Mesothelial cell of epicardium (in vitro differentiated cells): ENCODE results near the gene RIN1. TPM values are rescaled to one million over a fixed set of nuclear protein-coding genes. Genes with fewer than 3 reads are reported as not detected.

Source experiments
- DNase-seq, 2 experiments: peaks; one replicate each; pipeline ENCODE4 v3.0.0; 2021; ENCODE audit warnings: low spot score in 2 of 2; ENCODE audit not compliant: unreplicated experiment in 2 of 2
- H3K27ac Mint-ChIP-seq: 2 replicates; pipeline ENCODE4 v1.8.0; 2021; ENCODE audit warnings: mixed read lengths
- H3K27me3 Mint-ChIP-seq: 2 replicates; pipeline ENCODE4 v1.8.0; 2021; ENCODE audit warnings: low read depth, mixed read lengths
- H3K36me3 Mint-ChIP-seq: 2 replicates; pipeline ENCODE4 v1.8.0; 2021; ENCODE audit warnings: mixed read lengths
- H3K4me1 Mint-ChIP-seq: 2 replicates; pipeline ENCODE4 v1.8.0; 2021; ENCODE audit warnings: mixed read lengths
- H3K4me3 Mint-ChIP-seq: 2 replicates; pipeline ENCODE4 v1.8.0; 2021; ENCODE audit warnings: mild to moderate bottlenecking, moderate library complexity, mixed read lengths
- H3K9me3 Mint-ChIP-seq: 2 replicates; pipeline ENCODE4 v1.8.0; 2021; ENCODE audit warnings: mixed read lengths
- total RNA-seq: library from RNA; stranded (reverse); gene quantifications from 3 replicates; pipeline ENCODE4 v1.2.1, GENCODE V29; 2021
- TF ChIP-seq, protein P1 (sequence below): fragments of 200-600 bp; sonication (generic); IDR thresholded peaks from one replicate; pipeline ENCODE4 v1.5.0; 2021; ENCODE audit warnings: antibody characterized with exemption; ENCODE audit not compliant: unreplicated experiment

Gene RIN1
- total RNA-seq, 1 donor from 2014 or later = 7.1 TPM

DNA sequence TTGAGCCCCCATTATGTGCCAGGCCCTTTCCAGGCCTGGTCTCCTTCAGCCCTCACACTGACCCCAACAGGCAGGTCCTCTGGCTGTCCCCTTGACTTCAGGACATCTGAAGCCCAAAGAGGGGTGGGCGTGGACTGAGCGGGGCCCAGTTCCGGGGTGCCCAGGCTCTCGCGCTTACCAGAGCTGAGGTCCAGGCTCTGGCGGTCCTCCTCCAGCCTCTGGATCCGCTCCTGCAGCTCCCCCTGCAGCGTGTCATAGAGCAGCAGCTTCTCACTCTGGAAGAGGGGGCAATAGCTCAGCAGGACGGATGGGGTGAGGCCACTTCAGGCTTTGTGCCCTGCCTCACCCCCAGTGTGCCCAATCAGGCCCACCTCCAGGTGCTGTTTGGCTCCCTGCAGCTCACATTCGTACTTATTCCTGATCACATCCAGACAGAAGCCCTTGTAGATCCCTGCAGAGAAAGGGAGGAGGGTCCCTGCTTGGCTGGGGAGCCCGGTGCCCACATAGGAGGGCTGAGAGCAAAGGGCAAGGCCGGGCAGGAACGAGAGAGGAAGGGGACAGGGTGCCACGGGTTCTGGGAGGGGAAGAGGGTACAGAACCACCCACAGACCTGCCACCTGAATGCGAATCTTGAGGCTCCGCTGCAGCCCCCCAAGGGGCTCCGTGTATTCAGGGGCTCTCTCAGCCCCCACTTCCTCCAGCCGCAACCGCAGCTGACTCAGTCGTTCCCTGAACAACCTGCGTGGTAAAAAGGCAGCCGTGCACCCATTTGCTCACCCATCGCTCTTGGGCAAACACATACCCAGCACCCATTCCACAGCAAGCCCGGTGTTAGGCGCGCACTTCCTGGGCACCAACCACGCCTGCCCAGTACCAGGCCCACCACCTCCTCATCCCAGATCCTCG lies 4.6 kb upstream of the RIN1 start:
- Mint-ChIP-seq H3K27me3 (peaks cover 4% of the 10 kb centered on the region), H3K36me3 (peaks cover 2% of the 10 kb centered on the region), H3K4me1 (peaks cover 34% of the 10 kb centered on the region), H3K27ac (no peak overlapping the region), H3K9me3 (no peaks in the 10 kb centered on the region), H3K4me3 (no peak overlapping the region)
- DNase-seq = no peak
- TF ChIP-seq, protein P1, sequence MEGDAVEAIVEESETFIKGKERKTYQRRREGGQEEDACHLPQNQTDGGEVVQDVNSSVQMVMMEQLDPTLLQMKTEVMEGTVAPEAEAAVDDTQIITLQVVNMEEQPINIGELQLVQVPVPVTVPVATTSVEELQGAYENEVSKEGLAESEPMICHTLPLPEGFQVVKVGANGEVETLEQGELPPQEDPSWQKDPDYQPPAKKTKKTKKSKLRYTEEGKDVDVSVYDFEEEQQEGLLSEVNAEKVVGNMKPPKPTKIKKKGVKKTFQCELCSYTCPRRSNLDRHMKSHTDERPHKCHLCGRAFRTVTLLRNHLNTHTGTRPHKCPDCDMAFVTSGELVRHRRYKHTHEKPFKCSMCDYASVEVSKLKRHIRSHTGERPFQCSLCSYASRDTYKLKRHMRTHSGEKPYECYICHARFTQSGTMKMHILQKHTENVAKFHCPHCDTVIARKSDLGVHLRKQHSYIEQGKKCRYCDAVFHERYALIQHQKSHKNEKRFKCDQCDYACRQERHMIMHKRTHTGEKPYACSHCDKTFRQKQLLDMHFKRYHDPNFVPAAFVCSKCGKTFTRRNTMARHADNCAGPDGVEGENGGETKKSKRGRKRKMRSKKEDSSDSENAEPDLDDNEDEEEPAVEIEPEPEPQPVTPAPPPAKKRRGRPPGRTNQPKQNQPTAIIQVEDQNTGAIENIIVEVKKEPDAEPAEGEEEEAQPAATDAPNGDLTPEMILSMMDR = no peak

DNA sequence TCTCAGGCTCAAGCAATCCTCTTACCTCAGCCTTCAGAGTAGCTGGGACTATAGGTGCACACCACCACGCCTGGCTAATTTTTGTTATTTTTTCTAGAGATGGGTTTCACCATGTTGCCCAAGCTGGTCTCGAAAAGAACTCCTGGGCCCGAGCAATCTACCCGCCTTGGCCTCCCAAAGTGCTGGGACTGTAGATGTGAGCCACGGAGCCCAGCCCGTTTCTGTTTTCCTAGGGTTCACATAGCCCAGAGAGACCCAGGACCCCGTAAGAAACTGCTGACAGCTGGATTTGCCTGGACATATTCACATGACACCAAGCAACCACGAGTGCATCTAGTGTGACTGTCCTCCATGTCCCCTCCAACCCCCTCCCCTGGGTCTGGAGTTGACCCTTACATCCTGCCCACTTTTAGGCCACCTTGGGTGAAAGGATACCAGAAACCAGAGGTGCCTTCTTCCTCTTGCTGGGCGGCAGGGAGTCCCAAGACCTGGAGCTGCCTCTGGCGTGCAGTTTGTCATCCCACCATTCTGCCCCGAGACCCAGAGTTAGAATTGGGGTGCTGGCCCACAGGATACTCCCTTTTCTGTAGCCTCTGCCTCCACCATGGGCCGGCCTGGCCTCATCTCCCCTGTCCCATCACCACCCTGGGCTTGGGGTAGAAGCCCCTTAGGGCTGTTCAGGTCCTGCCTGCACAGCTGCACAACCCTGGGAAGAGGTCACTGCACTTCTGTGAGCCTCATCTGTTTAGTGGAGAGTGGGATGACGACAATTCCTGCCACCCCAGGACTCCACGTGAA lies 3.7 kb upstream of the RIN1 start:
- Mint-ChIP-seq H3K27me3 (peaks cover 7% of the 10 kb centered on the region), H3K9me3 (no peaks in the 10 kb centered on the region), H3K4me1 (peaks cover 29% of the 10 kb centered on the region), H3K27ac (no peak overlapping the region), H3K4me3 (no peak overlapping the region), H3K36me3 (peaks cover 2% of the 10 kb centered on the region)
- TF ChIP-seq, protein P1 = no peak
- no peak for DNase-seq

GRCh38 chr11:66339162-66339675 lies 3.0 kb upstream of the RIN1 start:
- TF ChIP-seq, protein P1 = no peak
- Mint-ChIP-seq H3K36me3 (peaks cover 2% of the 10 kb centered on the region), H3K27me3 (peaks cover 7% of the 10 kb centered on the region), H3K4me3 (no peak overlapping the region), H3K27ac (no peak overlapping the region), H3K4me1 (peaks cover 24% of the 10 kb centered on the region), H3K9me3 (no peaks in the 10 kb centered on the region)
- no peak for DNase-seq

DNA sequence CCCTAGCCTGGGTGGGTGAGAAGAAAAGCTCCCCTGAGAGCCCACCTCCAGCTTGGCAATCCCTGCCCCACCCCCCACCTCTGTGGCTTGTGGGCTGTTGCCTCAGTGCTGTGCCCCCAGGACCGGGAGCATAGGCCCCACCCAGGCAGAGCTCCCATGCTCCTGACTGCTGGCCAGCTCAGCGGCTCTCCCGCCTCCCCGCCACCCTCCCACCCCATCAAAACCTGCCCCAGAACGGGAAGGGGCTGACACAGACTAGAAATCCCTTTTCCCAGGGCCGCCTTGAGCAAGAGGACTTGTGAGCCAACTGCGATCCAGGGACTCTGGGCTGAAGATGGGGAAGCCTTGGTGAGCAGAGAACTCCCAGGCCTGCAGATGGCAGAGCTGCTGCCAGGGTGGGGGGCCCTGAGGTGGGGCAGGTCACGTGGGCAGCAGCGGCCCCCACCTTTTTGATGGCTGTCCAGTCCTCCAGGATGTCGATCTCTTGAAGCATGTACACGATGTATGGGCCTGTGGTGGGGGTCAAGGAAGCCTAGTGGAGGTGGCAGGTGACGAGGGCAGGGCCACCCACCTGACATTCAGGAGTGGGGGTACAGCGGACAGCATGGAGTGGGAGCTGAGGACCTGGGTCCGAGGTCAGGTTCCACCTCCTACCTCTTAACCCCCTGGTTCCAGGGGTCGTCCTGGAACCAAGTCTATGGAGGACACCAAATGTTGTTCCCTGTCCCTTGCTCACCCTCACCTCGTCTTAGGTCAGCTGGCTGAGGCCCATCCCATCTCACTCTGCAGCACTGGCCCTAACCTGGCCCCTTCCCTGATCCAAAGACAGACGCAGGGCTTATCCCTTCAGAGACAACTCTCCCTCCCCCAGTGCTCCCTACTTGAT lies 2.3 kb upstream of the RIN1 start:
- no peak for DNase-seq
- H3K36me3 Mint-ChIP-seq = peaks cover 2% of the 10 kb centered on the region
- H3K9me3 Mint-ChIP-seq = no peaks in the 10 kb centered on the region
- peaks cover 18% of the 10 kb centered on the region for H3K4me1 Mint-ChIP-seq
- H3K27ac Mint-ChIP-seq = no peak overlapping the region
- peaks cover 7% of the 10 kb centered on the region for H3K27me3 Mint-ChIP-seq
- TF ChIP-seq, protein P1 = no peak
- no peak overlapping the region for H3K4me3 Mint-ChIP-seq
